Stimulated activated naive CD8-positive, alpha-beta T cell treated with anti-CD3 and anti-CD28 coated beads, Interleukin-15, Interleukin-2, amounts not matched to agents 100 U/mL and 50 U/mL, for 24 hours (primary cell): ENCODE data around the gene CEP112.

Experiments
- ATAC-seq: fragments of 150-1000 bp; cut with Tn5 transposase; one replicate; pipeline ENCODE4 v1.10.0; 2021
- DNase-seq: peaks from one replicate; pipeline ENCODE4 v3.0.0; 2021

CEP112 gene

GRCh38 chr17:65988451-65988850, 203.5 kb downstream of the CEP112 start:
- DNase-seq = no peak
- no peak for ATAC-seq

- ATAC-seq = no peak
- no peak for DNase-seq
Observed at GRCh38 chr17:65987988-65988387, 203.9 kb downstream of the CEP112 start.

- ATAC-seq = no peak
- no peak for DNase-seq
Observed at GRCh38 chr17:65985571-65985970, 206.4 kb downstream of the CEP112 start.

- ATAC-seq = no peak
- no peak for DNase-seq
Observed at GRCh38 chr17:65984299-65984698, 207.6 kb downstream of the CEP112 start.

- no peak for ATAC-seq
- DNase-seq = no peak
Observed at GRCh38 chr17:65978871-65979270, 213.1 kb downstream of the CEP112 start.

GRCh38 chr17:65977041-65977440, 214.9 kb downstream of the CEP112 start:
- DNase-seq = no peak
- ATAC-seq = no peak

- DNase-seq (no peak), ATAC-seq (no peak)
Observed at GRCh38 chr17:65975878-65976277, 216.1 kb downstream of the CEP112 start.

- no peak for DNase-seq
- no peak for ATAC-seq
Observed at GRCh38 chr17:65973237-65973636, 218.7 kb downstream of the CEP112 start.

- DNase-seq = no peak
- no peak for ATAC-seq
Observed at GRCh38 chr17:65967372-65967771, 224.6 kb downstream of the CEP112 start.

GRCh38 chr17:65966072-65966695, 225.7 kb downstream of the CEP112 start:
- ATAC-seq (no peak), DNase-seq (no peak)

GRCh38 chr17:65963179-65963578, 228.8 kb downstream of the CEP112 start:
- ATAC-seq (no peak), DNase-seq (no peak)

GRCh38 chr17:65959630-65960029, 232.3 kb downstream of the CEP112 start:
- ATAC-seq (no peak), DNase-seq (no peak)

GRCh38 chr17:65956814-65957213, 235.1 kb downstream of the CEP112 start:
- ATAC-seq (no peak), DNase-seq (no peak)

- no peak for DNase-seq
- no peak for ATAC-seq
Observed at GRCh38 chr17:65954148-65954449, 237.8 kb downstream of the CEP112 start.

- DNase-seq = no peak
- no peak for ATAC-seq
Observed at GRCh38 chr17:65953316-65954147, 238.4 kb downstream of the CEP112 start.

GRCh38 chr17:65952586-65952985, 239.3 kb downstream of the CEP112 start:
- no peak for ATAC-seq
- DNase-seq = no peak

GRCh38 chr17:65952015-65952414, 239.9 kb downstream of the CEP112 start:
- DNase-seq (no peak), ATAC-seq (no peak)

GRCh38 chr17:65947831-65948230, 244.1 kb downstream of the CEP112 start:
- DNase-seq = no peak
- ATAC-seq = no peak

- ATAC-seq = no peak
- no peak for DNase-seq
Observed at GRCh38 chr17:65942592-65942991, 249.3 kb downstream of the CEP112 start.

- no peak for ATAC-seq
- DNase-seq = no peak
Observed at GRCh38 chr17:65941356-65941899, 250.5 kb downstream of the CEP112 start.

- ATAC-seq (no peak), DNase-seq (no peak)
Observed at GRCh38 chr17:65936013-65936412, 255.9 kb downstream of the CEP112 start.

- ATAC-seq (no peak), DNase-seq (no peak)
Observed at GRCh38 chr17:65933290-65933689, 258.6 kb downstream of the CEP112 start.

- no peak for ATAC-seq
Observed at GRCh38 chr17:65931246-65932149, 260.4 kb downstream of the CEP112 start.

More at GRCh38 chr17:65931246-65932149, 260.4 kb downstream of the CEP112 start:
- no peak for DNase-seq
